D721Med (cell line): ENCODE measurements around the gene AFF3.

Experiments used
- DNase-seq: peaks from one replicate; pipeline ENCODE4 v3.0.0; 2011; ENCODE audit warnings: low spot score; ENCODE audit not compliant: insufficient read length
- FAIRE-seq: peaks from 2 replicates; lab custom pipeline; 2011; peaks lifted over from hg19 to GRCh38; lab: Jason Lieb, UNC
- CTCF ChIP-seq: IDR thresholded peaks from 2 replicates; pipeline ENCODE4 v1.5.1; 2012; ENCODE audit warnings: mild to moderate bottlenecking, control low read depth; ENCODE audit not compliant: insufficient read depth; ENCODE audit errors: missing control alignments

The AFF3 gene

GRCh38 chr2:100012561-100012960 is 129.8 kb downstream of the AFF3 start:
- DNase-seq (no peak), FAIRE-seq (no peak)
- no peak for TF ChIP-seq CTCF

DNA sequence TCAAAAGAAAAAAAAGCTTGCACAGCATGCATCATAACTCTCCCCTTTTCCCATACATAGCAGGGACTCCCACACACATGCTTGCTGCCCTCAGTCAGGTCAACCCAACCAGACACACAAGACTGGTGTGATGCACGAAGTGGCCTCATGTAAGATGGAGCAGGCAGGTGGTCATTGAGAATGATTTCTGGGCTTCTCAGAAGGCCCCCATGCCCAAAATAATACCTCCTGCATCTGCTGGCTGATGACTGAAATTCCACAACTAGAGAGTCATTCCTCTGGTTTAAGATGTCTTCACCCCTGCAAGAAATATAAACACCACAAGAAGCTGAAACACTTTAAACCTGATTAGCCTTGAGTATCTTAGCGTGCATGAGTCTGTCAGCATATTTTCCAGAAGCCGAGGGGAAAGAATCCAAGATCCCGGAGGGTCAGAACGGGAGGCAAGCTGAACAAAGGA is 131.1 kb downstream of the AFF3 start:
- no peak for FAIRE-seq
- no peak for TF ChIP-seq CTCF
- no peak for DNase-seq

DNA sequence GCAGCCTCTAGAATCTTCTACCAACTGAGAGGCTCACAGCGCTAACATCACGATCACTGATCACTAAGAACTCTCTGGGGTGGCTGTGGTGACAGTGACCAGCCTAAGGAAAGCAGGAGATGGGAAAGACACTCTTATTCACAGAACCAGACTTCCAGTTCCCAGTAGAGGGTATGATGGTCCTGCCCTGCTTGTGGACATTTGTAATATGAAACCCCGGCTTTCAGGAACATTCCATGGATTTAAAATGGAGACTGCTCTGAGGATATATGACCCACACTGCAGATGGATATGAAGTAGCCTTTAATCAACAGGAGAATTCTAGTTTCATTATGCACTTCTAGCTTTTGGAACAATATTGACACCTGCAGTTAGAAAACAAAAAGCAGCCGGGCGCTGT is 131.8 kb downstream of the AFF3 start:
- FAIRE-seq (no peak), DNase-seq (no peak)
- TF ChIP-seq CTCF, result no peak

- no peak for FAIRE-seq
- TF ChIP-seq CTCF, result no peak
- DNase-seq, result no peak
Observed at GRCh38 chr2:100009743-100010142, 132.6 kb downstream of the AFF3 start.

DNA sequence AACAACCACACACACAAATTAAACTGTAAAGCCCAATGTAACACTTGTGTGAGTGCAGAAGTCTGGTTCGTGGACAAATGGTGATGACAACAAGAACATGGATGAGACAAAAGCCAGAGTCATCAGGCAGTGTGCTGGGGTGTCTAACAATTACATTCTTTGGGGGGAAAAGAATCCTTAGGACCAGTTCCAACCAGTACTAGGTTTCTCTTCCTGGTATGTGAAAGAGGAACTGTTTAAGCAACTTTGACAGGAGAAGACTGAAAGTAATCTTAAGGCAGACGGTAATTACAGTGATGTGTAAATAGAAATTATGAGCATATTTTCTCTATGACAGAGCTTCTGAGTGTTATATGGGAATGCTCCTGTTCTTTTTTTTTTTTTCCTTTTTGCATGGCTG is 133.4 kb downstream of the AFF3 start:
- FAIRE-seq, result no peak
- no peak for DNase-seq
- TF ChIP-seq CTCF, result no peak

DNA sequence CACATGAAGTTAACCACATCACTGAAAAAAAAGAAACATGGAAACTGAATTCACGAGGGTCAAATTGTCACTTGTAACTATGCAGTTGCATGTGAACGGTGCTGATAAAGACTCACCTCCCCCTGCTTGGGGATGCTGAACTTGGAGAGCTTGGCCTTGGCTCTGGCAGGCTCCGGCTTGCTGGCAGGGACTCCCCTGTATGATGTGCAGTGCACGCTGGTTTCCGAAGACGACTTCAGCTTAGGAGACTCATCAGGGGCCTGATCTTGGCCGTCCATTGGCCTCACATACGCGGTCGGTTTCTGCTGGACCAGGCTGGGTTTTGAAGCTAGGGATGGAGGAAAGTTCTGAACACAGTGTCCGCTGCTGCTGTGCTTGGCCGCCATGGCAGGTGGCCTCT is 135.9 kb downstream of the AFF3 start:
- DNase-seq (no peak), FAIRE-seq (no peak)
- no peak for TF ChIP-seq CTCF

DNA sequence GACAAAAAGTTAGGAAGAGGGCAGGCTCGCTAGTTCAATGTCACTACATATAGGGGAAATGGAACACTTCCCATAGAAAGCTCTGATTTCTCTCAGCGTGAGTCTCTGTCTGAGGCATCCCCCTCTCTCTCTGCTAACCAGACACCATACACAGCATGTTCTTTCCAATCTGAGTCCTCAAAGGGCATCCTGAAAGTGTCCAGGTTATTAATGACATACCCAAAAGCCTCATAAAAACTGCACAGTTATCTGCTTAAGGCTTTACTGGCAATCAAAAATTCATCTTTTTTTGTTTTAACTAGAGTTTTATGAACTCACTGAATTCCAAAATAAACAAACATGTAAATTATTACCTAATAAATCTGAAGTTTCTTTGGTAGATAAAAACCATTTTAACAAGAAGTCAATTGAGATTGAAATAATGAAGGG is 137.4 kb downstream of the AFF3 start:
- no peak for DNase-seq
- TF ChIP-seq CTCF, result no peak
- no peak for FAIRE-seq
